Chondrocyte (in vitro differentiated cells): ENCODE measurements around the gene SLC8A3. TPM values are rescaled to one million over a fixed set of nuclear protein-coding genes. Genes with fewer than 3 reads are reported as not detected.

ENCODE experiments used
- DNase-seq: peaks from one replicate; pipeline ENCODE4 v3.0.0; 2021; ENCODE audit warnings: mixed read lengths, low spot score
- H3K27ac Mint-ChIP-seq: one replicate; pipeline ENCODE4 v1.8.0; 2021; ENCODE audit warnings: mild to moderate bottlenecking, moderate library complexity, mixed read lengths; ENCODE audit not compliant: unreplicated experiment
- H3K27me3 Mint-ChIP-seq: 2 replicates; pipeline ENCODE4 v1.8.0; 2021; ENCODE audit warnings: low read depth, mixed read lengths
- H3K36me3 Mint-ChIP-seq: 2 replicates; pipeline ENCODE4 v1.8.0; 2021; ENCODE audit warnings: low read depth, mixed read lengths
- H3K4me1 Mint-ChIP-seq: 2 replicates; pipeline ENCODE4 v1.8.0; 2021; ENCODE audit warnings: low read depth, mild to moderate bottlenecking, mixed read lengths
- H3K4me3 Mint-ChIP-seq: one replicate; pipeline ENCODE4 v1.8.0; 2021; ENCODE audit warnings: mild to moderate bottlenecking, moderate library complexity, mixed read lengths; ENCODE audit not compliant: unreplicated experiment
- H3K9me3 Mint-ChIP-seq: 2 replicates; pipeline ENCODE4 v1.8.0; 2021; ENCODE audit warnings: low read depth, mixed read lengths
- CTCF ChIP-seq: fragments of 200-600 bp; sonication (generic); IDR thresholded peaks from 2 replicates; pipeline ENCODE4 v1.5.0; 2021; ENCODE audit warnings: antibody characterized with exemption, mild to moderate bottlenecking, moderate library complexity
- total RNA-seq: library from RNA; stranded (reverse); gene quantifications from 3 replicates; pipeline ENCODE4 v1.2.1, GENCODE V29; 2021

Gene SLC8A3
- total RNA-seq, 1 donor from 2014 or later = 0.12 TPM

GRCh38 chr14:70067810-70068209, 120.9 kb downstream of the SLC8A3 start:
- H3K27me3 Mint-ChIP-seq = peaks cover 18% of the 10 kb centered on the region
- H3K4me1 Mint-ChIP-seq = no peaks in the 10 kb centered on the region
- no peak for TF ChIP-seq CTCF
- H3K4me3 Mint-ChIP-seq = no peak overlapping the region
- no peak for DNase-seq
- no peak overlapping the region for H3K27ac Mint-ChIP-seq
- no peaks in the 10 kb centered on the region for H3K36me3 Mint-ChIP-seq
- H3K9me3 Mint-ChIP-seq = no peaks in the 10 kb centered on the region

- no peak overlapping the region for H3K4me3 Mint-ChIP-seq
- no peak overlapping the region for H3K27ac Mint-ChIP-seq
- H3K27me3 Mint-ChIP-seq = peaks cover 14% of the 10 kb centered on the region
Measured at GRCh38 chr14:70064136-70064865, 124.5 kb downstream of the SLC8A3 start.

GRCh38 chr14:70061108-70061507, 127.6 kb downstream of the SLC8A3 start:
- Mint-ChIP-seq H3K4me3 (no peak overlapping the region), H3K9me3 (peaks cover 3% of the 10 kb centered on the region), H3K27me3 (peaks cover 11% of the 10 kb centered on the region), H3K36me3 (no peaks in the 10 kb centered on the region), H3K4me1 (no peaks in the 10 kb centered on the region), H3K27ac (no peak overlapping the region)
- no peak for TF ChIP-seq CTCF
- DNase-seq = no peak

More at GRCh38 chr14:70064136-70064865, 124.5 kb downstream of the SLC8A3 start:
- Mint-ChIP-seq H3K9me3 (no peaks in the 10 kb centered on the region), H3K36me3 (no peaks in the 10 kb centered on the region), H3K4me1 (no peaks in the 10 kb centered on the region)
- DNase-seq = no peak
- no peak for TF ChIP-seq CTCF

- no peak overlapping the region for H3K4me3 Mint-ChIP-seq
- H3K27ac Mint-ChIP-seq = no peak overlapping the region
- no peaks in the 10 kb centered on the region for H3K4me1 Mint-ChIP-seq
- no peaks in the 10 kb centered on the region for H3K36me3 Mint-ChIP-seq
- DNase-seq = no peak
- no peak for TF ChIP-seq CTCF
- peaks cover 3% of the 10 kb centered on the region for H3K9me3 Mint-ChIP-seq
- peaks cover 16% of the 10 kb centered on the region for H3K27me3 Mint-ChIP-seq
Measured at GRCh38 chr14:70059545-70059944, 129.2 kb downstream of the SLC8A3 start.

GRCh38 chr14:70057519-70058136, 131.1 kb downstream of the SLC8A3 start:
- H3K4me3 Mint-ChIP-seq = no peak overlapping the region
- no peak overlapping the region for H3K27ac Mint-ChIP-seq
- no peak for DNase-seq
- no peaks in the 10 kb centered on the region for H3K36me3 Mint-ChIP-seq
- TF ChIP-seq CTCF = no peak
- peaks cover 11% of the 10 kb centered on the region for H3K27me3 Mint-ChIP-seq
- peaks cover 3% of the 10 kb centered on the region for H3K9me3 Mint-ChIP-seq
- no peaks in the 10 kb centered on the region for H3K4me1 Mint-ChIP-seq
